HepG2 (cell line): ENCODE measurements around the gene TRDMT1.

ENCODE experiments used
- CTCF ChIP-seq: sonication (generic); formaldehyde crosslinking; IDR thresholded peaks from 2 replicates; pipeline ENCODE4 v1.5.0; 2020; ENCODE audit warnings: mild to moderate bottlenecking, missing genetic modification reagents, moderate library complexity
- IKZF5 ChIP-seq: IDR thresholded peaks from 2 replicates; pipeline ENCODE4 v1.6.1; 2018; ENCODE audit warnings: missing genetic modification reagents, mild to moderate bottlenecking, missing compliant biosample characterization
- PBX3 ChIP-seq: sonication (generic); formaldehyde crosslinking; IDR thresholded peaks from 2 replicates; pipeline ENCODE4 v1.8.1; 2023; ENCODE audit warnings: missing genetic modification reagents, inconsistent platforms, borderline replicate concordance
- RBAK ChIP-seq: sonication (generic); formaldehyde crosslinking; IDR thresholded peaks from 2 replicates; pipeline ENCODE4 v1.5.1; 2020; ENCODE audit warnings: mild to moderate bottlenecking, missing genetic modification reagents
- SRF ChIP-seq: IDR thresholded peaks from 2 replicates; pipeline ENCODE4 v1.6.1; 2011; ENCODE audit warnings: mild to moderate bottlenecking, low read depth, low read length, moderate library complexity
- TCF7L2 ChIP-seq: IDR thresholded peaks from 2 replicates; pipeline ENCODE4 v1.6.1; 2011; ENCODE audit warnings: mild to moderate bottlenecking, low read depth, low read length, moderate library complexity
- TRIM24 ChIP-seq: sonication (generic); formaldehyde crosslinking; IDR thresholded peaks from 2 replicates; pipeline ENCODE4 v1.8.0; 2022; ENCODE audit warnings: mild to moderate bottlenecking, missing genetic modification reagents
- ZBTB8A ChIP-seq: sonication (generic); formaldehyde crosslinking; IDR thresholded peaks from 2 replicates; pipeline ENCODE4 v1.4.0; 2020; ENCODE audit warnings: mild to moderate bottlenecking, low read depth, missing genetic modification reagents, borderline replicate concordance
- ZMAT5 ChIP-seq: sonication (generic); formaldehyde crosslinking; IDR thresholded peaks from 2 replicates; pipeline ENCODE4 v1.5.0; 2020; ENCODE audit warnings: mild to moderate bottlenecking, low read depth, missing genetic modification reagents, borderline replicate concordance
- ZNF362 ChIP-seq: sonication (generic); formaldehyde crosslinking; IDR thresholded peaks from 2 replicates; pipeline ENCODE4 v1.4.0; 2020; ENCODE audit warnings: missing genetic modification reagents, mild to moderate bottlenecking, borderline replicate concordance
- ZNF687 ChIP-seq: sonication (generic); formaldehyde crosslinking; IDR thresholded peaks from 2 replicates; pipeline ENCODE4 v1.5.1; 2020; ENCODE audit warnings: mild to moderate bottlenecking, missing genetic modification reagents, moderate library complexity
- ZNF749 ChIP-seq: sonication (generic); formaldehyde crosslinking; IDR thresholded peaks from 2 replicates; pipeline ENCODE4 v1.8.0; 2022; ENCODE audit warnings: mild to moderate bottlenecking, missing genetic modification reagents, moderate library complexity, borderline replicate concordance
- ZNF841 ChIP-seq: sonication (generic); formaldehyde crosslinking; IDR thresholded peaks from 2 replicates; pipeline ENCODE4 v1.8.1; 2023; ENCODE audit warnings: missing genetic modification reagents, borderline replicate concordance

- no peak for TF ChIP-seq TRIM24 (CRISPR knock-in tag)
- no peak for TF ChIP-seq ZMAT5
- no peak for TF ChIP-seq ZBTB8A (CRISPR knock-in tag)
- TF ChIP-seq IKZF5 (CRISPR knock-in tag), result no peak
- TF ChIP-seq RBAK (CRISPR knock-in tag), result no peak
- TF ChIP-seq CTCF (CRISPR knock-in tag), result no peak
- no peak for TF ChIP-seq PBX3
- TF ChIP-seq ZNF687 (CRISPR knock-in tag), result no peak
- TF ChIP-seq ZNF362 (CRISPR knock-in tag), result no peak
- no peak for TF ChIP-seq ZNF841 (CRISPR knock-in tag)
- no peak for TF ChIP-seq TCF7L2
- TF ChIP-seq SRF, result no peak
- no peak for TF ChIP-seq ZNF749 (CRISPR knock-in tag)
These were observed 99.6 kb downstream of the TRDMT1 start for GRCh38 chr10:17101910-17102266.
